ENCODE measurements around the gene SLC39A8.

Gene SLC39A8

DNA sequence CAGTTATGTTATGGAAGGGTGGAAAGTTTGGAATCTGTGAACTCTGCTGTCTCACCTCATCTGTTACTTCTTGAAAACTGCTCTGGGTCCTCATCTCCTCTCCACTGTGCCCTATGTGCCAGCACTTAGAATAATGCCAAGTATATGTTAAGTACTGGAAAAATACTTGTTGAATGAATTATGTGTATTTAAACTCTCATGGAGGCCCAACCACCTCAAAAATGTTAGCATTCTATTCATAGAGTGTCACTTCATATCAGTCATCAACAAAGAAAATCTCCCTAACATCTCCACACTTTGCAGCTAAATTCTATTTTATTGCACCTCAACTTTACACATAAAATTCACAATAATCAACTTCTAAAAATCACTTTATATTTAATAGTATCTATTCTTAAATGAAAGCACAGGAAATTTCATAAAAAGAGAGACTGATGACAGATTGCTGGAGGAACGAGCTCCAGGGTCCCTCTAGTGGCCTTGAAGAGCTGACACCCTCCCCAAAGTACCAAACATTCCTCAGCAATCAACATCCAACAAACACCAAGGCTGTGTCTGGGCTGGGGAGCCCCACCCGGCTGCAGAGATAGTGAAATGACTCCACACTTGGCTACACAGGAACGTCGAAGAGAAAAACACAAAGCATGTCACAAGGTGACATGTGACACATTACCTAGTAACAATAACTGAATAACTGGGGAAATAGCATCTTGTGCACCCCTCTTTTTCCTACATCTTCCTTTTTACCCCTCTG, 45.8 kb downstream of the SLC39A8 start:
- no peak overlapping the region for H3K4me3 ChIP-seq (ENCODE audit: low read depth, low read length)
- no peak overlapping the region for H3K27ac ChIP-seq (ENCODE audit: extremely low read depth, low read depth, low read length)
- no peaks in the 10 kb centered on the region for H3K4me1 ChIP-seq (ENCODE audit: control insufficient read depth, insufficient read depth, low read length)
- H3K36me3 ChIP-seq (ENCODE audit: control insufficient read depth in 2 of 2, insufficient read depth in 1 of 2, low read length in 2 of 2) = peaks cover 0 to 10% of the 10 kb centered on the region in 2 experiments; a peak in 1 of 3 replicates
- H3K9me3 ChIP-seq (ENCODE audit: control insufficient read depth, insufficient read depth, low read depth, low read length) = no peaks in the 10 kb centered on the region
- TF ChIP-seq ZNF654 (tag by site-specific recombination; IDR thresholded peaks at IDR 0.05; ENCODE audit: low read depth) = peak; percentile 31
- TF ChIP-seq ZFP37 (tag by site-specific recombination; IDR thresholded peaks at IDR 0.05) = no peak
- TF ChIP-seq MZF1 (tag by site-specific recombination; IDR thresholded peaks at IDR 0.05; ENCODE audit: borderline replicate concordance) = no peak
- TF ChIP-seq, protein P1, sequence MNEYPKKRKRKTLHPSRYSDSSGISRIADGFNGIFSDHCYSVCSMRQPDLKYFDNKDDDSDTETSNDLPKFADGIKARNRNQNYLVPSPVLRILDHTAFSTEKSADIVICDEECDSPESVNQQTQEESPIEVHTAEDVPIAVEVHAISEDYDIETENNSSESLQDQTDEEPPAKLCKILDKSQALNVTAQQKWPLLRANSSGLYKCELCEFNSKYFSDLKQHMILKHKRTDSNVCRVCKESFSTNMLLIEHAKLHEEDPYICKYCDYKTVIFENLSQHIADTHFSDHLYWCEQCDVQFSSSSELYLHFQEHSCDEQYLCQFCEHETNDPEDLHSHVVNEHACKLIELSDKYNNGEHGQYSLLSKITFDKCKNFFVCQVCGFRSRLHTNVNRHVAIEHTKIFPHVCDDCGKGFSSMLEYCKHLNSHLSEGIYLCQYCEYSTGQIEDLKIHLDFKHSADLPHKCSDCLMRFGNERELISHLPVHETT (tag by site-specific recombination; IDR thresholded peaks at IDR 0.05) = no peak
- no peak for TF ChIP-seq ZNF133 (tag by site-specific recombination; IDR thresholded peaks at IDR 0.05)
- TF ChIP-seq ZNF596 (tag by site-specific recombination; IDR thresholded peaks at IDR 0.05) = no peak
- POLR2A ChIA-PET = no interaction called here
- CTCF ChIA-PET = interaction anchor here (0.7 to 1.7 kb wide), 8 partner anchors 11 to 463 kb away, joined by 3 to 7 read pairs (median 4); no protein-coding TSS in a partner anchor

DNA sequence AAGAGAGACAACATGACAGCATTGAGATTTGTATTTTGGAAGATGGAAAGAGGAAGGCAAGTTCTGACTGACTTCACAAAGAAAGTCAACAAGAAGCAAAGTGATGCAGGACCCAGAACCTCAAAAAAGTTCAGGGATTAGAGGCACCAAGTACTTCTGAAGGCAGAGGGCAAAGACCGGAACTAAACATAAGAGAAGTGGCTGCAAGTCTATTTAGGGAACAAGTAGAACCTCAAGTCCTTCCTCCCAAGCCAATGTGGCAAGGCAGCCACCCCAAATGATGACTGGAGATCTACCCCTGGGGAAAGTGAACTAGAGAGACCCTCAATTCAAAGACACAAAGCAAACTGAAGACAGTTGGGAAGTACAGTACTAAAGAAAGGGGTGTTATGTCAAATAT, 46.6 kb downstream of the SLC39A8 start:
- ChIA-PET CTCF (no interaction called here), POLR2A (no interaction called here)
- Histone ChIP-seq H3K4me3 (ENCODE audit: low read depth, low read length) (no peak overlapping the region), H3K4me1 (ENCODE audit: control insufficient read depth, insufficient read depth, low read length) (no peaks in the 10 kb centered on the region), H3K36me3 (ENCODE audit: control insufficient read depth in 2 of 2, insufficient read depth in 1 of 2, low read length in 2 of 2) (peaks cover 0 to 6% of the 10 kb centered on the region in 2 experiments; a peak in 1 of 3 replicates), H3K9me3 (ENCODE audit: control insufficient read depth, insufficient read depth, low read depth, low read length) (no peaks in the 10 kb centered on the region), H3K27ac (ENCODE audit: extremely low read depth, low read depth, low read length) (no peak overlapping the region)
- TF ChIP-seq ZNF19 (tag by site-specific recombination; IDR thresholded peaks at IDR 0.05; ENCODE audit: low read depth) (no peak), REPIN1 (tag by site-specific recombination; IDR thresholded peaks at IDR 0.05; ENCODE audit: low read depth) (no peak)
- TF ChIP-seq, protein P2, sequence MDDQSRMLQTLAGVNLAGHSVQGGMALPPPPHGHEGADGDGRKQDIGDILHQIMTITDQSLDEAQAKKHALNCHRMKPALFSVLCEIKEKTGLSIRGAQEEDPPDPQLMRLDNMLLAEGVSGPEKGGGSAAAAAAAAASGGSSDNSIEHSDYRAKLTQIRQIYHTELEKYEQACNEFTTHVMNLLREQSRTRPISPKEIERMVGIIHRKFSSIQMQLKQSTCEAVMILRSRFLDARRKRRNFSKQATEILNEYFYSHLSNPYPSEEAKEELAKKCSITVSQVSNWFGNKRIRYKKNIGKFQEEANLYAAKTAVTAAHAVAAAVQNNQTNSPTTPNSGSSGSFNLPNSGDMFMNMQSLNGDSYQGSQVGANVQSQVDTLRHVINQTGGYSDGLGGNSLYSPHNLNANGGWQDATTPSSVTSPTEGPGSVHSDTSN (CRISPR knock-in tag; IDR thresholded peaks at IDR 0.05) = no peak

DNA sequence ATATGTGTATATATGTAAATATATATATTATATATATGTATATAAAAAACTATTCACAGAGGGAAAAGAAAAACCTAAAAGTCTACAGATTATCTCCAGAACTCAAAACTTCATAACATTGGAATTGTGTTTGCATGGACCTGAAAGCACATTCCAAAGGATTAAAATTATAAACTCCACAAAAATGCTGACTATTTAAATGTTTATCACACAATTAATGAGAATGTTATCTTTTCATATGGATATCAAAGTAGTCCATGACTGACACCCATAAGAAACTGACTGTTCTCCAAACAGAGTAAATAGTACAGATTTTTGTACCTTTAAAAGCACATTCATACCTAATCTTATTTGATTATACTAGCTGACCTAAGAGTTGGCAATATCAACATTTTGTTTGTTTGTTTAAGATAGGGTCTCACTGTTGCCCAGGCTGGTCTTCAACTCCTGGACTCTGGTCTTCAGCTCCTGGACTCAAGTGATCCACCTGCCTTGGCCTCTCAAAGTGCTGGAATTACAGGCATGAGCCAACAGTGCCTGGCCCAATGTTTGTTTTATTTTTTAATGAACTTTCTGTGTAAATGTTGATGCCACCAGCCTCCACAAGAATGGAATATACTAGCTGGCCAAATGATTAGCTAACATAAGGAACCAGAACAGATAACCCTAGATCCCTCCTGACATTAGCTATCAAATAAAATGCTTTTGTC, 50.0 kb downstream of the SLC39A8 start:
- Histone ChIP-seq H3K4me3 (ENCODE audit: low read depth, low read length) (no peak overlapping the region), H3K4me1 (ENCODE audit: control insufficient read depth, insufficient read depth, low read length) (no peaks in the 10 kb centered on the region), H3K9me3 (ENCODE audit: control insufficient read depth, insufficient read depth, low read depth, low read length) (no peaks in the 10 kb centered on the region), H3K36me3 (ENCODE audit: control insufficient read depth in 2 of 2, insufficient read depth in 1 of 2, low read length in 2 of 2) (peaks cover 0 to 6% of the 10 kb centered on the region in 2 experiments; a peak in 1 of 3 replicates), H3K27ac (ENCODE audit: extremely low read depth, low read depth, low read length) (no peak overlapping the region)
- CTCF ChIA-PET = interaction anchor here (0.5 kb wide), 1 partner anchor 887 kb away, joined by 3 read pairs; no protein-coding TSS in a partner anchor
- POLR2A ChIA-PET = no interaction called here
- TF ChIP-seq ZNF501 (tag by site-specific recombination; IDR thresholded peaks at IDR 0.05) (no peak), ZNF561 (tag by site-specific recombination; IDR thresholded peaks at IDR 0.05; ENCODE audit: borderline replicate concordance) (no peak), ZNF335 (tag by site-specific recombination; conservative IDR thresholded peaks at IDR 0.05) (no peak), SP3 (tag by site-specific recombination; IDR thresholded peaks at IDR 0.05) (no peak), HOXC10 (CRISPR knock-in tag; IDR thresholded peaks at IDR 0.05) (no peak), ZNF221 (tag by site-specific recombination; IDR thresholded peaks at IDR 0.05; ENCODE audit: borderline replicate concordance) (no peak), ZNF24 (tag by site-specific recombination; IDR thresholded peaks at IDR 0.05) (no peak)
